Measurements from ENCODE around the gene METAP1D.

GRCh38 chr2:172009823-172010222 lies 10.1 kb downstream of the METAP1D start:
- no peak for TF ChIP-seq EZH2 (IDR thresholded peaks at IDR 0.05; ENCODE audit: insufficient read depth, poor library complexity, severe bottlenecking)
- TF ChIP-seq EZH2phosphoT487 (IDR thresholded peaks at IDR 0.05; ENCODE audit: insufficient read depth, low read depth), result no peak

All from GM23248 (cell line).